Sigmoid colon (tissue), 7 donors: ENCODE data around the gene STXBP2. TPM values are rescaled to one million over a fixed set of nuclear protein-coding genes. Genes with fewer than 3 reads are reported as not detected.

Experiments used
- DNase-seq: peaks from one replicate; pipeline ENCODE4 v3.0.0-alpha.2; 2019
- H3K27ac ChIP-seq, 4 donors: fragments of 200-600 bp; sonication (generic); one replicate each; pipeline ENCODE4 v1.5.1; 2016 to 2019; ENCODE audit warnings: mild to moderate bottlenecking in 1 of 4
- H3K27me3 ChIP-seq, 3 donors: fragments of 200-600 bp; sonication (generic); one replicate each; pipeline ENCODE4 v1.5.1; 2019; ENCODE audit warnings: mild to moderate bottlenecking in 1 of 3
- H3K36me3 ChIP-seq, 4 donors: fragments of 200-600 bp; sonication (generic); one replicate each; pipeline ENCODE4 v1.5.1; 2016 to 2019
- H3K4me1 ChIP-seq, 4 donors: fragments of 200-600 bp; sonication (generic); one replicate each; pipeline ENCODE4 v1.5.1; 2017 to 2019
- H3K4me3 ChIP-seq, 4 donors: fragments of 200-600 bp; sonication (generic); one replicate each; pipeline ENCODE4 v1.5.1; 2017 to 2019; ENCODE audit warnings: mild to moderate bottlenecking in 2 of 4, moderate library complexity in 1 of 4
- H3K9me3 ChIP-seq, 4 donors: fragments of 200-600 bp in 3 of 4; sonication (generic) in 3 of 4; one replicate each; pipeline versions ENCODE4 v1.5.1 to v1.6.1; 2013 to 2019
- CTCF ChIP-seq, 4 experiments: fragments of 450-650 bp in 3 of 4; fragments of 200-600 bp in 1 of 4; IDR thresholded peaks; one replicate each; pipeline ENCODE4 v1.5.1; 2016 to 2019; ENCODE audit warnings: antibody characterized with exemption in 4 of 4, mild to moderate bottlenecking in 3 of 4, moderate library complexity in 2 of 4
- EP300 ChIP-seq, 4 donors: sonication (generic); formaldehyde crosslinking; IDR thresholded peaks; one replicate each; pipeline ENCODE4 v1.6.1; 2017; ENCODE audit warnings: antibody characterized with exemption in 4 of 4
- POLR2A ChIP-seq, 2 donors: fragments of 450-650 bp; IDR thresholded peaks; one replicate each; pipeline ENCODE4 v1.6.1; 2016; ENCODE audit warnings: antibody characterized with exemption in 2 of 2, mild to moderate bottlenecking in 2 of 2, moderate library complexity in 2 of 2
- POLR2AphosphoS5 ChIP-seq, 4 donors: sonication (generic); formaldehyde crosslinking; IDR thresholded peaks; one replicate each; pipeline ENCODE4 v1.6.1; 2017; ENCODE audit warnings: antibody characterized with exemption in 4 of 4
- WGBS, 2 donors: extraction: QIAGEN DNeasy Blood & Tissue Kit; methylation state at CpG; one replicate each; pipeline ENCODE4 v1.1.7; 2013; 5-methylcytosine and 5-hydroxymethylcytosine counted together
- intact Hi-C: fragments of 100-400 bp; cut with DNase I; formaldehyde crosslinking; loops from one replicate; pipeline ENCODE4 v1.15.1; 2023
- polyA plus RNA-seq, 3 donors: library from polyadenylated mRNA; stranded (reverse); fragments of 200-250 nt; gene quantifications; one replicate each; pipeline ENCODE4 v1.2.3, GENCODE V29; 2013
- total RNA-seq, 4 donors: library from RNA; depleted of rRNA; stranded (reverse); fragments of >200 nt; gene quantifications; one replicate each; pipeline ENCODE4 v1.1.0, GENCODE V29; 2016
- donor health status: healthy with polysubstance abuse.
- donor health status: Bipolar disorder and iron deficiency.
- donor health status: healthy.

STXBP2 gene
- total and polyA plus RNA-seq, 7 donors, result 5.9 to 163 (median 9.3) TPM

GRCh38 chr19:7685546-7686445 lies 48.9 kb downstream of the STXBP2 start:
- intact Hi-C loops, result no loop called here
- H3K27me3 ChIP-seq, result peaks cover 0 to 19% (median 0%) of the 10 kb centered on the region in 3 donors
- H3K9me3 ChIP-seq, result no peaks in the 10 kb centered on the region
- no peak overlapping the region for H3K27ac ChIP-seq
- peaks cover 0 to 17% (median 12%) of the 10 kb centered on the region in 4 donors for H3K4me1 ChIP-seq
- 59 to 70% methylated on average over 19 of the region's 19 CpGs for WGBS, 2 donors
- TF ChIP-seq POLR2A (IDR thresholded peaks at IDR 0.05) (no peak), POLR2AphosphoS5 (IDR thresholded peaks at IDR 0.05) (no peak), EP300 (IDR thresholded peaks at IDR 0.05) (no peak), CTCF (IDR thresholded peaks at IDR 0.05) (no peak)
- DNase-seq, result no peak
- peaks cover 0 to 25% (median 19%) of the 10 kb centered on the region in 4 donors for H3K36me3 ChIP-seq
- H3K4me3 ChIP-seq, result no peak overlapping the region

- 89 to 91% methylated on average over 12 of the region's 12 CpGs for WGBS, 2 donors
- intact Hi-C loops, result no loop called here
Measured at GRCh38 chr19:7687177-7687576, 50.3 kb downstream of the STXBP2 start.

GRCh38 chr19:7689165-7689564 lies 52.3 kb downstream of the STXBP2 start:
- no peaks in the 10 kb centered on the region for H3K9me3 ChIP-seq
- no peak for TF ChIP-seq CTCF (IDR thresholded peaks at IDR 0.05)
- TF ChIP-seq POLR2A (IDR thresholded peaks at IDR 0.05), result no peak
- TF ChIP-seq POLR2AphosphoS5 (IDR thresholded peaks at IDR 0.05), result no peak
- TF ChIP-seq EP300 (IDR thresholded peaks at IDR 0.05), result no peak
- peaks cover 0 to 25% (median 0%) of the 10 kb centered on the region in 3 donors for H3K27me3 ChIP-seq
- no peak for DNase-seq
- no peak overlapping the region for H3K4me3 ChIP-seq
- H3K4me1 ChIP-seq, result no peaks in the 10 kb centered on the region
- H3K27ac ChIP-seq, result no peak overlapping the region
- H3K36me3 ChIP-seq, result peaks cover 0 to 5% (median under 1%) of the 10 kb centered on the region in 4 donors
- intact Hi-C loops, result no loop called here
- WGBS, 2 donors, result 36 to 47% methylated on average over 23 of the region's 23 CpGs

More at GRCh38 chr19:7687177-7687576, 50.3 kb downstream of the STXBP2 start:
- Histone ChIP-seq H3K4me3 (no peak overlapping the region), H3K27me3 (peaks cover 0 to 25% (median 0%) of the 10 kb centered on the region in 3 donors), H3K4me1 (peaks cover 0 to 4% (median 4%) of the 10 kb centered on the region in 4 donors), H3K9me3 (no peaks in the 10 kb centered on the region), H3K27ac (no peak overlapping the region), H3K36me3 (peaks cover 0 to 24% (median 19%) of the 10 kb centered on the region in 4 donors)
- DNase-seq, result no peak
- TF ChIP-seq POLR2AphosphoS5 (IDR thresholded peaks at IDR 0.05) (no peak), EP300 (IDR thresholded peaks at IDR 0.05) (no peak), CTCF (IDR thresholded peaks at IDR 0.05) (no peak), POLR2A (IDR thresholded peaks at IDR 0.05) (no peak)

GRCh38 chr19:7690779-7691258 lies 53.9 kb downstream of the STXBP2 start:
- WGBS, 2 donors, result 78 to 80% methylated on average over 8 of the region's 8 CpGs
- intact Hi-C loops, result no loop called here
- no peak overlapping the region for H3K27ac ChIP-seq
- no peak overlapping the region for H3K4me3 ChIP-seq
- no peak for TF ChIP-seq POLR2A (IDR thresholded peaks at IDR 0.05)
- TF ChIP-seq CTCF (IDR thresholded peaks at IDR 0.05), result no peak
- TF ChIP-seq EP300 (IDR thresholded peaks at IDR 0.05), result no peak
- TF ChIP-seq POLR2AphosphoS5 (IDR thresholded peaks at IDR 0.05), result no peak
- peaks cover 0 to 29% (median 0%) of the 10 kb centered on the region in 3 donors for H3K27me3 ChIP-seq
- H3K36me3 ChIP-seq, result no peaks in the 10 kb centered on the region
- H3K9me3 ChIP-seq, result no peaks in the 10 kb centered on the region
- no peak for DNase-seq
- no peaks in the 10 kb centered on the region for H3K4me1 ChIP-seq
